Lung (tissue), 12 donors: ENCODE measurements around the gene ASCC2. TPM values are rescaled to one million over a fixed set of nuclear protein-coding genes. Genes with fewer than 3 reads are reported as not detected.

Experiments used
- ATAC-seq: fragments of 200-7000 bp; cut with Tn5 transposase; one replicate; pipeline ENCODE4 v1.9.1; 2020; ENCODE audit warnings: moderate number of reproducible peaks; ENCODE audit not compliant: insufficient read depth, low FRiP score
- DNase-seq, 3 donors: peaks; one replicate each; pipeline ENCODE4 v3.0.0-alpha.2; 2013 to 2017
- H3K27ac ChIP-seq, 2 donors: one replicate each; pipeline ENCODE4 v1.5.1; 2013; ENCODE audit warnings: mild to moderate bottlenecking in 2 of 2, moderate library complexity in 2 of 2, control low read depth in 1 of 2, inconsistent platforms in 1 of 2, low read depth in 1 of 2, low read length in 1 of 2
- H3K27me3 ChIP-seq, 3 donors: one replicate each; pipeline ENCODE4 v1.5.1; 2013; ENCODE audit warnings: low read length in 2 of 3; ENCODE audit not compliant: control insufficient read depth in 3 of 3, insufficient read depth in 3 of 3
- H3K36me3 ChIP-seq, 4 donors: one replicate each; pipeline ENCODE4 v1.5.1; 2013; ENCODE audit warnings: low read length in 4 of 4, mild to moderate bottlenecking in 1 of 4, moderate library complexity in 1 of 4; ENCODE audit not compliant: control insufficient read depth in 4 of 4, insufficient read depth in 4 of 4
- H3K4me1 ChIP-seq, 5 donors: one replicate each; pipeline ENCODE4 v1.5.1; 2013; ENCODE audit warnings: low read length in 5 of 5, mild to moderate bottlenecking in 2 of 5, moderate library complexity in 1 of 5; ENCODE audit not compliant: control insufficient read depth in 5 of 5, insufficient read depth in 5 of 5
- H3K4me3 ChIP-seq: one replicate; pipeline ENCODE4 v1.5.1; 2013; ENCODE audit warnings: mild to moderate bottlenecking, control low read depth, moderate library complexity
- H3K9ac ChIP-seq, 2 donors: one replicate each; pipeline ENCODE4 v1.5.1; 2013; ENCODE audit warnings: low read length in 2 of 2, control low read depth in 1 of 2; ENCODE audit not compliant: insufficient read depth in 1 of 2
- H3K9me3 ChIP-seq, 4 donors: one replicate each; pipeline ENCODE4 v1.5.1; 2013; ENCODE audit warnings: low read length in 3 of 4, mild to moderate bottlenecking in 1 of 4, moderate library complexity in 1 of 4; ENCODE audit not compliant: control insufficient read depth in 4 of 4, insufficient read depth in 3 of 4
- CTCF ChIP-seq: IDR thresholded peaks from 2 replicates; pipeline ENCODE4 v1.5.1; 2012; ENCODE audit warnings: mild to moderate bottlenecking; ENCODE audit errors: control extremely low read depth, extremely low read depth
- WGBS, 2 donors: extraction: QIAGEN DNeasy Blood & Tissue Kit; methylation state at CpG; one replicate each; pipeline ENCODE4 v1.1.7; 2013; 5-methylcytosine and 5-hydroxymethylcytosine counted together
- polyA plus RNA-seq, 2 donors: library from polyadenylated mRNA; stranded (reverse); fragments of 200-250 nt; gene quantifications; one replicate each; pipeline ENCODE4 v1.2.1, GENCODE V29; 2013
- total RNA-seq, 2 donors: library from RNA; depleted of rRNA in 1 of 2; stranded (reverse); fragments of >200 nt in 1 of 2; gene quantifications; one replicate each; pipeline ENCODE4 v1.2.1, GENCODE V29; 2014 to 2021
- donor health status: control.
- donor health status: control.
- donor health status: Bipolar disorder and iron deficiency.
- donor health status: healthy.
- donor health status: DM: yes; HTN: yes; CAD: no.

The ASCC2 gene
- total and polyA plus RNA-seq, 4 donors = 38.6 to 61.6 (median 53.6) TPM

GRCh38 chr22:29882716-29883044 is 44.6 kb upstream of the ASCC2 start:
- no peak overlapping the region for H3K27ac ChIP-seq
- H3K4me3 ChIP-seq = no peak overlapping the region
- 0 to 1% methylated on average over 5 of the region's 5 CpGs for WGBS, 2 donors
- no peak overlapping the region for H3K9ac ChIP-seq
- peaks cover 0 to under 1% (median 0%) of the 10 kb centered on the region in 3 donors for H3K27me3 ChIP-seq
- DNase-seq (no peak), ATAC-seq (no peak)
- H3K4me1 ChIP-seq = peaks cover 3 to 20% (median 16%) of the 10 kb centered on the region in 5 donors
- TF ChIP-seq CTCF = no peak
- no peaks in the 10 kb centered on the region for H3K36me3 ChIP-seq
- H3K9me3 ChIP-seq = no peaks in the 10 kb centered on the region

GRCh38 chr22:29879753-29880152 is 41.7 kb upstream of the ASCC2 start:
- ATAC-seq = no peak
- WGBS, 2 donors = 95 to 96% methylated on average over 5 of the region's 5 CpGs
- no peak overlapping the region for H3K4me3 ChIP-seq

GRCh38 chr22:29877620-29878019 is 39.5 kb upstream of the ASCC2 start:
- Histone ChIP-seq H3K9me3 (no peaks in the 10 kb centered on the region), H3K4me1 (no peaks in the 10 kb centered on the region), H3K27me3 (peaks cover 0 to 2% (median 0%) of the 10 kb centered on the region in 3 donors), H3K4me3 (no peak overlapping the region), H3K9ac (no peak overlapping the region), H3K36me3 (no peaks in the 10 kb centered on the region), H3K27ac (no peak overlapping the region)
- 67 to 72% methylated on average over 2 of the region's 2 CpGs for WGBS, 2 donors
- no peak for TF ChIP-seq CTCF
- no peak for DNase-seq
- no peak for ATAC-seq

More at GRCh38 chr22:29879753-29880152, 41.7 kb upstream of the ASCC2 start:
- Histone ChIP-seq H3K9me3 (no peaks in the 10 kb centered on the region), H3K27me3 (peaks cover 0 to 2% (median 0%) of the 10 kb centered on the region in 3 donors), H3K4me1 (peaks cover 0 to 6% (median 3%) of the 10 kb centered on the region in 5 donors), H3K36me3 (no peaks in the 10 kb centered on the region), H3K9ac (no peak overlapping the region), H3K27ac (no peak overlapping the region)
- no peak for DNase-seq
- no peak for TF ChIP-seq CTCF

GRCh38 chr22:29873943-29874342 is 35.9 kb upstream of the ASCC2 start:
- Histone ChIP-seq H3K27ac (no peak overlapping the region), H3K9ac (no peak overlapping the region), H3K27me3 (peaks cover 0 to 2% (median 0%) of the 10 kb centered on the region in 3 donors), H3K4me1 (peaks cover 0 to 5% (median 0%) of the 10 kb centered on the region in 5 donors), H3K9me3 (no peaks in the 10 kb centered on the region), H3K4me3 (no peak overlapping the region), H3K36me3 (no peaks in the 10 kb centered on the region)
- TF ChIP-seq CTCF = no peak
- ATAC-seq = no peak
- 87 to 89% methylated on average over 2 of the region's 2 CpGs for WGBS, 2 donors
- no peak for DNase-seq
